Karpas-422 (cell line): Measurements from ENCODE around the gene CGB2. TPM values are rescaled to one million over a fixed set of nuclear protein-coding genes. Genes with fewer than 3 reads are reported as not detected.
A peak's percentile ranks its signal among the peaks of the same experiment; 100 is the strongest.

Experiments
- DNase-seq: peaks from one replicate; pipeline ENCODE4 v3.0.0-alpha.2; 2015
- H2AFZ ChIP-seq: fragments of 200-600 bp; sonication (generic); 2 replicates; pipeline ENCODE4 v1.6.1; 2014; ENCODE audit warnings: antibody characterized with exemption, low read length, mixed read lengths
- H3K27ac ChIP-seq: fragments of 200-600 bp; sonication (generic); 2 replicates; pipeline ENCODE4 v1.5.1; 2014; ENCODE audit warnings: mild to moderate bottlenecking, low read length, moderate library complexity
- H3K27me3 ChIP-seq: fragments of 200-600 bp; sonication (generic); 2 replicates; pipeline ENCODE4 v1.6.1; 2014; ENCODE audit warnings: low read length, mixed read lengths
- H3K36me3 ChIP-seq: fragments of 200-600 bp; sonication (generic); 2 replicates; pipeline ENCODE4 v1.6.1; 2014; ENCODE audit warnings: low read length, mixed read lengths; ENCODE audit not compliant: insufficient read depth
- H3K4me1 ChIP-seq: fragments of 200-600 bp; sonication (generic); 2 replicates; pipeline ENCODE4 v1.6.1; 2014; ENCODE audit warnings: mild to moderate bottlenecking, low read length, mixed read lengths
- H3K4me2 ChIP-seq: fragments of 200-600 bp; sonication (generic); 2 replicates; pipeline ENCODE4 v1.6.1; 2014; ENCODE audit warnings: low read length, low read depth, mild to moderate bottlenecking; ENCODE audit not compliant: poor library complexity, severe bottlenecking
- H3K4me3 ChIP-seq: fragments of 200-600 bp; sonication (generic); 2 replicates; pipeline ENCODE4 v1.5.1; 2014; ENCODE audit warnings: mild to moderate bottlenecking, antibody characterized with exemption, low read length, mixed read lengths
- H3K79me2 ChIP-seq: fragments of 200-600 bp; sonication (generic); 2 replicates; pipeline ENCODE4 v1.6.1; 2014; ENCODE audit warnings: mild to moderate bottlenecking, low read length, mixed read lengths
- H3K9ac ChIP-seq: fragments of 200-600 bp; sonication (generic); 2 replicates; pipeline ENCODE4 v1.6.0; 2014; ENCODE audit warnings: low read length
- H3K9me2 ChIP-seq: fragments of 200-600 bp; sonication (generic), shearing (Covaris generic); replicated peaks from 2 replicates; pipeline ENCODE4 v1.6.0; 2014; ENCODE audit warnings: mild to moderate bottlenecking, low read length, moderate library complexity; ENCODE audit not compliant: insufficient read depth
- H3K9me3 ChIP-seq: fragments of 300-700, 200-600 bp; sonication (generic); 2 replicates; pipeline ENCODE4 v1.6.1; 2014; ENCODE audit warnings: low read length, mixed read lengths
- H4K20me1 ChIP-seq: fragments of 200-600 bp; sonication (generic); 2 replicates; pipeline ENCODE4 v1.6.1; 2014; ENCODE audit warnings: mild to moderate bottlenecking, antibody characterized with exemption, low read length, low read depth; ENCODE audit not compliant: insufficient read depth
- total RNA-seq: library from RNA; depleted of rRNA; stranded (reverse); fragments of >200 nt; shearing (Covaris generic); gene quantifications from 2 replicates; pipeline ENCODE4 v1.2.3, GENCODE V29; 2014; ENCODE audit warnings: low replicate concordance

The CGB2 gene
- total RNA-seq, 1 experiment from 2014 or later = not detected

DNA sequence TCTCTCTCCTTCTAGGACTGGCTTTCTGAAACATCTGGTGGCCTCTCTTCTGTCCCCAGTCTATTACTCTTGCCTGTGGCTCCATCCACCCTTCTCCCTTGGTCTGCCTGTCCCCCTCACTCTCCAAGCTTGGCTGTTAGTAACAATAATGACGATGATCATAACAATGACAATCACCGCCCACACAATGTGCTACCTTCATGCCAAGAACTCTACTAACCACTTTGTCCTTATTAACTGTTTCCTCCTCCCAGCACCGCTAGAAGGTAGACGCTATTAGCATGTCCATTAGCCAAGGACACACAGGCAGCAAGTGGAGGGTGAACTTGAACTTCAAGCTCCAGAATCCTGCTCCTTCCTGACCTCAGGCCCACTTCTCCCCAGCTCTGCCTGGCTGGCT is 41.3 kb upstream of the CGB2 start:
- no peaks in the 10 kb centered on the region for H3K9me2 ChIP-seq
- DNase-seq = no peak
- no peak overlapping the region for H3K27ac ChIP-seq
- peaks cover 5% of the 10 kb centered on the region for H3K36me3 ChIP-seq
- H3K4me3 ChIP-seq = no peak overlapping the region
- H3K9me3 ChIP-seq = no peaks in the 10 kb centered on the region
- no peak overlapping the region for H2AFZ ChIP-seq
- H3K4me2 ChIP-seq = no peak overlapping the region
- H3K4me1 ChIP-seq = peaks cover 22% of the 10 kb centered on the region
- H4K20me1 ChIP-seq = peaks cover 12% of the 10 kb centered on the region; the same call in 1 of the 2 replicates
- no peaks in the 10 kb centered on the region for H3K27me3 ChIP-seq
- H3K79me2 ChIP-seq = peaks cover 48% of the 10 kb centered on the region
- no peak overlapping the region for H3K9ac ChIP-seq

DNA sequence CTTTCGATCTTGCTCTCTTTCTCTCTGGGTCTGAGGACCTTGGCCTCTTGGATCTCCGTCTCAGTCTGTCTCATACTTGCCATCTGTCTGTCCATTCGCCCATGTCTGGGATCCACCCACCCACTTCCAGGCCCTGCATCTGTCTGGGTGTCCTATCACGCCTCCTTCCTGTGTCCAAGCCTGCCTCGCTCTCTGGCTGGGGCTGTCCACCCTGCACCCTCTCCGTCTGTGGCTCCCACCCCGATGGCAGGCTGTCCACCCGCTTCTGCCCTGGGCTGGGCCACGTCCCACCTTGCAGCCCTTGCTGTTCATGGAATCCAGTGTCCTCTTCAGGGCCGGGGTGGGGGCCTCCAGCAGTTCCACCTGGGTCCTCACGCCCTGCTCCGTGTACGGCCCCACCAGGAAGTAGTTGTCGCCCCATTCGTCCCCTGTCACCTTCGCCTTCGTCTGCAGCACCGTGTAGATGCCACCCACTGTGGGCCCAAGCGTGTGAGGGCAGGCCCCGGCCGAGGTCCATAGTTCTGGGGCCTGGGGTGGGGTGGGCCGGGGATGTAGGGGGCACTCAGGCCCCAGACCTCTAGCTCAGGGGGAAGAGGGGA is 40.6 kb upstream of the CGB2 start:
- H3K9ac ChIP-seq = peak overlapping the region; percentile 91
- no peaks in the 10 kb centered on the region for H3K9me2 ChIP-seq
- H3K4me2 ChIP-seq = peak overlapping the region; percentile 86
- peaks cover 55% of the 10 kb centered on the region for H3K79me2 ChIP-seq
- no peaks in the 10 kb centered on the region for H3K9me3 ChIP-seq
- no peak for DNase-seq
- H3K27ac ChIP-seq = no peak overlapping the region
- no peak overlapping the region for H2AFZ ChIP-seq
- peaks cover 13% of the 10 kb centered on the region; the same call in 1 of the 2 replicates for H4K20me1 ChIP-seq
- peaks cover 23% of the 10 kb centered on the region for H3K4me1 ChIP-seq
- H3K36me3 ChIP-seq = no peaks in the 10 kb centered on the region; the same call in none of the 2 replicates
- peak overlapping the region; percentile 87 for H3K4me3 ChIP-seq
- H3K27me3 ChIP-seq = no peaks in the 10 kb centered on the region

DNA sequence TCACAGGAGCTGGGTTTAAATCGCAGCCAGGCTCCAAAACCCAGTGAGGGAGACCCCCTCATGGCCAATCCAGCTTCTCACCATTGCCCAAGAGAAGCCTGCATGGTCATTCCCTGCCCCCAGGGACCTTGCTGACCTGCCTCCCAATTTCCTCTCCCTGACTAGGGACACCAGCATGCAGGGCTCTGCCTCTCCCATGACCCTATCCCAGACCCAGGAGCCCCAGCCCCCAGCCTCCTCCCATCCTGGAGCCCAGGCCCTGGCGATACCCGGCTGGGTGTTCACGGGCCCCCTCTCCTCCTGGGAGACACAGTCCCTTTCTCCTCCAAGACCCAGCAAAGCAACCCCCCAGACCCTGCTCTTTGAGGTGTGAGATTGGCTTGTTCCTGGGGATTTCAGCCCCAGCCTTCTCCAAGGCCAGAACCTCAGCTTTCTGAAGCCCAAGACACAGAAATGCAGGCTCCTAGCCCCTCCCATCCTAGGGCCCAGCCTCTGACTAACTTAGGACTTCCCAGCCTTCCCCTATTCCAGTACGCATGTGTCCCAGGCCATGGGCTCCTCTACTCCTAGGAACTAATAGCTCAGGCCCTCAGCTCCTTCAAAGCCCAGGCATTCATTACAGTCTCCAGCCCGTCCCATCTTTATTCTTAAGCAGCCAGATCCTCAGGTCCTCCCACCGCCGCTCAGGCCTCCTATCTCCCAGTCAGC is 39.7 kb upstream of the CGB2 start:
- H3K9ac ChIP-seq = peak overlapping the region; percentile 91
- no peaks in the 10 kb centered on the region for H3K9me3 ChIP-seq
- H3K27ac ChIP-seq = peak overlapping the region; percentile 46; the same call in 1 of the 2 replicates
- H4K20me1 ChIP-seq = peaks cover 14% of the 10 kb centered on the region
- no peaks in the 10 kb centered on the region for H3K27me3 ChIP-seq
- H3K4me1 ChIP-seq = peaks cover 23% of the 10 kb centered on the region
- H3K9me2 ChIP-seq = no peaks in the 10 kb centered on the region
- H3K4me2 ChIP-seq = peak overlapping the region; percentile 86
- no peaks in the 10 kb centered on the region; the same call in none of the 2 replicates for H3K36me3 ChIP-seq
- peak; percentile 70 for DNase-seq
- peaks cover 63% of the 10 kb centered on the region for H3K79me2 ChIP-seq
- peak overlapping the region; percentile 33; the same call in 1 of the 2 replicates for H2AFZ ChIP-seq
- H3K4me3 ChIP-seq = peak overlapping the region; percentile 87

DNA sequence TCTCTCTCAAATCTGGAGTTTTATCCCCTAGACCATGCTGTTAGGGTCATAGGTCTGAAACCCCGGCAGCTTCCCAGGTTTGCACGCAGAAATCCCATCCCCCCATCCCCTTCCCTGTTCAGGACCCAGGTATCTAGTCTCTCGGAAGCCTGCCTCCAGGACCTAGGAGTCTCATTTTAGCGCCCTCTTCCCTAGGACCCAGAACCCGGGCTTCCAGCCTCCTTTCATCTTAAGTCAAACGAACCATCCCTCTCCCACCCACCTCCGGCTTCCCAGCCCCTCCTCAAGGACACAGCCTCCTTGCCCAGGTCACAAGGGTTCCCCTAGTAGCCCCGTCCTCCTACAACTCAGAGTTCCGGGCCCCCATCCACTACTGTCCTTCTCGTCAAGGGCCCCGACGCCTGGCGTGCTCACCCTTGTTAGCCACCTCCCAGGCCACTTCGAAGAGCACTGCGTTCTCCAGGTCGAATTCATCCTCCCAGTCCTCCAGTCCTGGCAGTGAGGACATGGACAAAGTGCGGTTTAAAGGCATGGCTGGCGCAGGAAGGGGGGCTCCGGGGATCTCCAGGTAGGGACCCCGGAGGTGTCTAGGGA is 39.0 kb upstream of the CGB2 start:
- Histone ChIP-seq H3K4me3 (peak overlapping the region; percentile 87), H3K9me2 (no peaks in the 10 kb centered on the region), H3K9ac (peak overlapping the region; percentile 91), H3K79me2 (peaks cover 68% of the 10 kb centered on the region), H3K27ac (peak overlapping the region; percentile 46; the same call in 1 of the 2 replicates), H2AFZ (peak overlapping the region; percentile 33; the same call in 1 of the 2 replicates), H3K27me3 (no peaks in the 10 kb centered on the region), H4K20me1 (peaks cover 18% of the 10 kb centered on the region), H3K4me2 (peak overlapping the region; percentile 86), H3K36me3 (no peaks in the 10 kb centered on the region), H3K4me1 (peaks cover 23% of the 10 kb centered on the region), H3K9me3 (no peaks in the 10 kb centered on the region)
- DNase-seq = peak; percentile 74

DNA sequence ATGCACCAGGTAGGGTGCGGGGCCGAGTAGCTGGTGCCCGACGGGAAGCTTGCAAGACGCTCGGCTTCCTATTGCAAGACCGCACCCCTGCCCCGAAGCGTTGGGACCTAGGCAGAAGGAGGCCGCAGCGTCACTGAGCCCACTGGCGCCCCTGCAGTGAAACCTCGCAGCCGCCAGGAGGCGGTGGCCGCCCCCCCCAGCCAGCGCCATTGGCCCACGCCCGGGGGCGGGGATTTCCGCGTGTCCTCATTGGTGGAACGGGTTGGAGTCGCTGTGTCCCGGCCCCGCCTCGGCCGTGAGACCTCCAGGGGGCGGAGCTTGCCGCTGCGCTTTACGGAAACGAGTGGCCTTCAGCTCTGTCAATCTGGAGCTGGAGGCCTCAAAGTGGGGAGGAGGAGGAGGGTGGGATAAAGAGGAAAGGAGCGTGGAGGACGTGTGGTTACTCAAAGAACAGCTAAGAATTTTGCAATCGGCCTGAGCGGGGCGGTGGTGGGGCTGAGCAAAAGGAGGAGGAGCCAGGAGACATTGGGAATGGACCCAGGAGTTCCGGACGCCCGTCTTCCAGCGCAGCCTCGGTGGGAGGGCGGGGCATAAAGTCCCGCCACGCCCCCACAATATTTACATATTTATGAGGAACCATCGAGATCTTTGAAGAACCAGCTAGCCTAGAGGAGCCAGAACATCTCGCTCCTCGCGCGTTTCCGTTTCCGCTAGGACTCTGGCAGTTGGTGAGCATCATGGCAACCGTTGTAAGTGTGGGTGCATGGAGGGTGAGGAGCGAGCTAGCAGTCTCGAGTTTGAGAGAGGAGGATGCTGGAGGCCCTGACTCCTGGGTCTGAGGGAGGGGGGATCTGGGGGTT is 38.3 kb upstream of the CGB2 start, which contains the start of the genes GYS1 and RUVBL2:
Gene GYS1 (minus strand): TSS at position 135 of the 860 bp plus-strand sequence. CDS start 197 bp downstream, outside the sequence.
Gene RUVBL2 (plus strand): TSS at position 713 of the 860 bp plus-strand sequence. CDS start 25 bp downstream, at position 738.
- H3K4me2 ChIP-seq = peak within 1 kb of the TSS; percentile 86
- H3K27me3 ChIP-seq = no peaks in the 10 kb centered on the region
- peak within 1 kb of the TSS; percentile 76 for H3K27ac ChIP-seq
- peaks cover 23% of the 10 kb centered on the region for H3K4me1 ChIP-seq
- peak; percentile 100 for DNase-seq
- peaks cover 75% of the 10 kb centered on the region for H3K79me2 ChIP-seq
- H3K36me3 ChIP-seq = no peaks in the 10 kb centered on the region
- peak within 1 kb of the TSS; percentile 33; the same call in 1 of the 2 replicates for H2AFZ ChIP-seq
- no peaks in the 10 kb centered on the region for H3K9me2 ChIP-seq
- no peaks in the 10 kb centered on the region for H3K9me3 ChIP-seq
- peak within 1 kb of the TSS; percentile 91 for H3K9ac ChIP-seq
- H4K20me1 ChIP-seq = peaks cover 24% of the 10 kb centered on the region
- peak within 1 kb of the TSS; percentile 87 for H3K4me3 ChIP-seq

DNA sequence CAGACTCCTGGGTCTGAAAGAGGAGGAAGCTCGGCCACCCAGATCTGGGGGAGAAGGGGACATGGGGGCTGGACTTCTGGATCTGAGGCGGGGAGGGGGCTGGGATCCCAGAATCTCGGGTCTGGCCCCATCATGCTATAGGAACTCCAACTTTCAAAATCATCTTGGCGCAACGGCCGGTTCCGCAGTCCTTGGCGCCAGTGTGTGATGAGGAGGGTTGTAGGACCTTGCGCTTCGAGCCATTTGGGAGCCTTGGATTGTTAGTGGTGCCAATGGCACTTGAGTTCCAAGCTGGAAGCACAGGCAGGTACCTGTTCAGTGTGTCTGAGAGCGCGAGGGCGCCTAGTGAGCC is 37.7 kb upstream of the CGB2 start:
- Histone ChIP-seq H3K27me3 (no peaks in the 10 kb centered on the region), H2AFZ (no peak overlapping the region)

DNA sequence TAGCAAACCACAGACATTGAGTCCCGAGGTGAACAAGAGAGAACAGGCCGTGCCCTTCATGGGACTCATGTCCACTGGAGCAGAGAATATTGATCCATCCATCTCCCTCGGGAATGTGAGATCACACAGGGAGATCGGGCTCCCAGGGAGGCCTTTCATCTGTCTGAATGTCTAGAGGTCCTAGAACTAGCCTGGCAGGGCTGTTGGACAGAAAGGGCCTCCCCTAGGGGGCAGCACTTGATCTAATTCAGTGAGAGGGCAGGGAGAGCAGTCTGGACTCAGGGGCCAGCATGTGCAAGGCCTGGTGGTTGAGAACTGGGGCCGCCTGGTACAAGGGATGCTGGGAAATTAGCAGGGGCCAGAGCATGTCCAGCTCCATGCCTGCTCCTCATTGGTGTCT is 33.7 kb upstream of the CGB2 start:
- Histone ChIP-seq H3K4me1 (peaks cover 11% of the 10 kb centered on the region), H3K9me3 (no peaks in the 10 kb centered on the region), H4K20me1 (peaks cover 24% of the 10 kb centered on the region), H3K27me3 (no peaks in the 10 kb centered on the region), H3K9me2 (no peaks in the 10 kb centered on the region), H3K79me2 (peaks cover 55% of the 10 kb centered on the region), H3K4me3 (no peak overlapping the region), H3K27ac (no peak overlapping the region), H2AFZ (no peak overlapping the region), H3K36me3 (peaks cover 8% of the 10 kb centered on the region; the same call in 1 of the 2 replicates), H3K4me2 (no peak overlapping the region), H3K9ac (no peak overlapping the region)
- peak; percentile 88 for DNase-seq

More for the DNA sequence above, 37.7 kb upstream of the CGB2 start:
- peak; percentile 54 for DNase-seq
- H4K20me1 ChIP-seq = peaks cover 24% of the 10 kb centered on the region
- H3K9ac ChIP-seq = peak overlapping the region; percentile 87
- peak overlapping the region; percentile 87 for H3K4me3 ChIP-seq
- H3K4me1 ChIP-seq = peaks cover 23% of the 10 kb centered on the region
- no peaks in the 10 kb centered on the region for H3K9me2 ChIP-seq
- H3K4me2 ChIP-seq = peak overlapping the region; percentile 84
- no peaks in the 10 kb centered on the region for H3K36me3 ChIP-seq
- no peaks in the 10 kb centered on the region for H3K9me3 ChIP-seq
- H3K27ac ChIP-seq = peak overlapping the region; percentile 76
- H3K79me2 ChIP-seq = peaks cover 76% of the 10 kb centered on the region
